ENCODE data around the gene CHID1.

The CHID1 gene

GRCh38 chr11:861105-861479, 49.5 kb downstream of the CHID1 start:
- no peak overlapping the region for H3K4me3 ChIP-seq (ENCODE audit: low read depth, low read length)
- TF ChIP-seq, protein P1, sequence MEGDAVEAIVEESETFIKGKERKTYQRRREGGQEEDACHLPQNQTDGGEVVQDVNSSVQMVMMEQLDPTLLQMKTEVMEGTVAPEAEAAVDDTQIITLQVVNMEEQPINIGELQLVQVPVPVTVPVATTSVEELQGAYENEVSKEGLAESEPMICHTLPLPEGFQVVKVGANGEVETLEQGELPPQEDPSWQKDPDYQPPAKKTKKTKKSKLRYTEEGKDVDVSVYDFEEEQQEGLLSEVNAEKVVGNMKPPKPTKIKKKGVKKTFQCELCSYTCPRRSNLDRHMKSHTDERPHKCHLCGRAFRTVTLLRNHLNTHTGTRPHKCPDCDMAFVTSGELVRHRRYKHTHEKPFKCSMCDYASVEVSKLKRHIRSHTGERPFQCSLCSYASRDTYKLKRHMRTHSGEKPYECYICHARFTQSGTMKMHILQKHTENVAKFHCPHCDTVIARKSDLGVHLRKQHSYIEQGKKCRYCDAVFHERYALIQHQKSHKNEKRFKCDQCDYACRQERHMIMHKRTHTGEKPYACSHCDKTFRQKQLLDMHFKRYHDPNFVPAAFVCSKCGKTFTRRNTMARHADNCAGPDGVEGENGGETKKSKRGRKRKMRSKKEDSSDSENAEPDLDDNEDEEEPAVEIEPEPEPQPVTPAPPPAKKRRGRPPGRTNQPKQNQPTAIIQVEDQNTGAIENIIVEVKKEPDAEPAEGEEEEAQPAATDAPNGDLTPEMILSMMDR (IDR thresholded peaks at IDR 0.05; ENCODE audit: borderline replicate concordance, insufficient read depth, low read depth, low read length): no peak

DNA sequence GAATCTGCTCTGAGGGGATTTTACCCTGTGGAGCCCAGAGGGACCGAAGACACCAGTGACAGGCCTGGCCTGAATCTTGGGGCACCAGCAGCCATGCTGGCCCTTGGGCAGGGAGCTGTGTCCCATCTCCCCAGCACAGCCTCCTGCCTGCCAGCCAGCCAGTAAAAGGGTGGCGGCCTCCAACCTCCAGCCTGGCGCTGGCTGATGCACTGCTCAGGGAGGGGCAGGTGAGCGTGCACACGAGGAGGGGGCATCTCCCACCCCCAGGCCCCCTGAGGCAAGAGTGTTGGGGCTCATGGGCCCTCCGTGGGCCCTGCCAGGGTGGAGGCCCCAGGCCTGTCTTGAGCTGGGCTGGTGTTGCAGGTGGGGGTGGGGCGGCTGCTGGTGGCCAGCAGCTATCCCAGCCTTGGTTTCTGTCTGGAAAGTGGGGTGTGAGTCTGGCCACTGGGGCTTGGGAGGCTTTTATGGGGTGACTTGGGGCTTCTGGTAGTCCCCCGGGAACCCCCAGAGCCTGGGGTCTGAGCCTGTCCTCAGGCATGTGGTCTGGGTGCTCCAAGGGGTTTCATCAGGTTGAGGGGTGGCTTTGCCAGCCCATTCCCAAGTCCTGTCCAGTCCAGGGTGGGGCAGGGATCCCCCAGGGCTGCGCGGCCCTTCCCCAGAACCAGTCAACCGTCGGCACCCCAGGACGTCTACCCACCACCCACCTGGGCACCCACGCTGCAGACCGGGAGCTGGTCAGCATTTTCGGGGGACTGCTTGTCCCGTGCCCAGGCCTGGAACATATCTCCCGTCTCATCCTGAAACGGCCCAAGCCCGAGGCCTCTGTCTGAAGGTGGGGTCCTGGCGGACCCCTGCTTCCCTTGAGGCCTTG, 50.1 kb downstream of the CHID1 start:
- no peak overlapping the region for H3K4me3 ChIP-seq (ENCODE audit: low read depth, low read length)
- TF ChIP-seq, protein P1 (IDR thresholded peaks at IDR 0.05; ENCODE audit: borderline replicate concordance, insufficient read depth, low read depth, low read length): no peak

DNA sequence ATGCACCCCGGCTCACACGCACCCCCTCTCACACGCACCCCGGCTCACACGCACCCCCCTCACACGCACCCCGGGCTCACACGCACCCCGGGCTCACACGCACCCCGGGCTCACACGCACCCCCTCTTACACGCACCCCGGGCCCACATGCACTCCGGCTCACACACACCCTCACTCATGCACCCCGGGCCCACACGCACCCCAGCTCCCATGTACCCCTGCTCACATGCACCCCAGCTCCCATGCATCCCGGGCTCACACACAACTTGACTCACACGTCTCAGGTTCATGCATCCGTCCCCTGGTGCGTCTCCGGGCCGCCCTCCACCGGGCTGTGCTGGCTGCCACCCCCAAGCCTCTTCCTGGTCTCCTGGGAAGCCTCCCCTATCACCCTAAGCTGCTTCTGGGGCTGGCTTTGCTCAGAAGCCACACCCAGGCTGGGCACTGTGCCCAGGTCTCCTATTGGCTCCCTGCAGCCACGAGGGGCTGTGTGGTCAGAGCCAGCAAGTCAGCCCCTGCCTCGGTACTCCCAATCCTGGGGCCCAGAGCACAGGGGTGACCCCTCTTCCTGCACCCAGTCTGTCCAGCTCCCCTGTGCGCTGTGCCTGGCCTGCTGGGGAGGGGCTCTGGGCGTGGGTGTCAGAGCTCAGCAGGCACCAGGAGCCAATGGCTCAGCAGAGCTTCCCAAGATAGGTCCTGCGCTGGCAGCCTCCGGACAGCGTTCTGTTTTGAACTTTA, 51.0 kb downstream of the CHID1 start:
- no peak overlapping the region for H3K4me3 ChIP-seq (ENCODE audit: low read depth, low read length)
- TF ChIP-seq, protein P1 (IDR thresholded peaks at IDR 0.05; ENCODE audit: borderline replicate concordance, insufficient read depth, low read depth, low read length): no peak

DNA sequence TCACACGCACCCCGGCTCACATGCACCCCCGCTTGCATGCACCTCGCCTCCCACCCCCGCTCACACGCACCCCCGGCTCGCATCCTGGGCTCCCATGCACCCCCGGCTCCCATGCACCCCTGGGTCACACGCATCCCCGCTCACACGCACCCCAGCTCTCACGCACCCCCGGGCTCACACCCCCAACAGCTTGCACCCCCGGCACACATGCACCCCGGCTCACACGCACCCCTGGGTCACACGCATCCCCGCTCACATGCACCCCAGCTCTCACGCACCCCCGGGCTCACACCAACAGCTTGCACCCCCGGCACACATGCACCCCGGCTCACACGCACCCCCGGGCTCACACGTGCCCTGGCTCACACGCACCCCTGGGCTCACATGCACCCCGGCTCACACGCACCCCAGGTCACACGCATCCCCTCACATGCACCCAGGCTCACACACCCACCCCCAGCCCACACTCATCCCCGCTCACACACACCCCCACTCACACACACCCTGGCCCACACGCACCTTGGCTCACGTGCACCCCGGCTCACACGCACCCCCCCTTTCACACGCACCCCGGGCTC, 51.8 kb downstream of the CHID1 start:
- TF ChIP-seq, protein P1 (IDR thresholded peaks at IDR 0.05; ENCODE audit: borderline replicate concordance, insufficient read depth, low read depth, low read length): no peak
- H3K4me3 ChIP-seq (ENCODE audit: low read depth, low read length): no peak overlapping the region

- H3K4me3 ChIP-seq (ENCODE audit: low read depth, low read length): no peak overlapping the region
- TF ChIP-seq, protein P1 (IDR thresholded peaks at IDR 0.05; ENCODE audit: borderline replicate concordance, insufficient read depth, low read depth, low read length): no peak
Measured at GRCh38 chr11:858053-858761, 52.4 kb downstream of the CHID1 start.

DNA sequence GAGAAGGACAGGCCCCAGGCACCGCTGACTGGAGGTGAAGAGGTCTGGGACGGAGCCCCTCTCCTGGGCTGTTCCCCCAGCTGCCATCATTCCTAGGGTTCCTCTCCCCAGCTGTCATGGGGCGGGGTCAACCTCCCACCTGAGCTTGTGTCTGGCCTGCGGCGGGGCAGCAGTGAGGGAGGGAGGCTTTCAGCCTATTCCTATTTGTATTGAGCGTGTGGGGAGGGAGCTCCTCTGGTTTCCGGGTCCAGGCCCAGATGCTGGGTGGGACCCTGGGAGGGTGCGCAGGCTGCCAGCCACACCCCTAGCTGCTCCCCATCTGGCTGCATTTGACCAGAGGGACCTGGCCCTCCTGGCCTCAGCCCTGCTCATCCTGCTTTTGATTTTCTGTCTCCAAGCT, 54.2 kb downstream of the CHID1 start:
- no peak overlapping the region for H3K4me3 ChIP-seq (ENCODE audit: low read depth, low read length)
- TF ChIP-seq, protein P1 (IDR thresholded peaks at IDR 0.05; ENCODE audit: borderline replicate concordance, insufficient read depth, low read depth, low read length): no peak
